GM12878 (cell line): ENCODE measurements around the gene ZSCAN32. TPM values are rescaled to one million over a fixed set of nuclear protein-coding genes. Genes with fewer than 3 reads are reported as not detected.
A peak's percentile ranks its signal among the peaks of the same experiment; 100 is the strongest.

Source experiments
- ATAC-seq: fragments of 200-7000 bp; cut with Tn5 transposase; 3 replicates; pipeline ENCODE4 v1.9.1; 2020; ENCODE audit warnings: mild to moderate bottlenecking, moderate library complexity
- BruUV-seq: library from RNA; stranded (reverse); fragments of 400-500 nt; replicated peaks from 2 replicates; lab custom pipeline; 2021; lab: Mats Ljungman, UMichigan
- CTCF ChIA-PET: fragments of 300-600 bp; sonication (Branson Sonifier 250); formaldehyde crosslinking; extraction: SDS; loops from one replicate; lab custom pipeline; 2021; ENCODE audit warnings: inconsistent platforms; lab: Yijun Ruan, JAX
- POLR2A ChIA-PET: fragments of 350-600 bp; formaldehyde crosslinking; extraction: SDS; loops from one replicate; lab custom pipeline; 2021; ENCODE audit warnings: inconsistent platforms; lab: Charles Lee
- RAD21 ChIA-PET: fragments of 300-600 bp; sonication (Branson Sonifier 250); formaldehyde crosslinking; loops from one replicate; lab custom pipeline; 2023; ENCODE audit warnings: antibody characterized with exemption; ENCODE audit not compliant: unreplicated experiment; lab: Charles Lee
- SMC1A ChIA-PET: fragments of 300-600 bp; sonication (Branson Sonifier 250); formaldehyde crosslinking; loops from one replicate; lab custom pipeline; 2023; ENCODE audit not compliant: unreplicated experiment, uncharacterized antibody; lab: Charles Lee
- DNase-seq: peaks from one replicate; pipeline ENCODE4 v3.0.0-alpha.2; 2011; ENCODE audit warnings: low read depth, low spot score
- FAIRE-seq: peaks from 3 replicates; lab custom pipeline; 2011; peaks lifted over from hg19 to GRCh38; lab: Jason Lieb, UNC
- H2AFZ ChIP-seq: 2 replicates; pipeline ENCODE4 v1.6.0; 2011; ENCODE audit warnings: low read depth, low read length, control low read depth; ENCODE audit not compliant: control insufficient read depth
- H3K27ac ChIP-seq: 2 replicates; pipeline ENCODE4 v1.5.1; 2011; ENCODE audit warnings: control low read depth; ENCODE audit not compliant: control insufficient read depth, insufficient read depth
- H3K27me3 ChIP-seq, 2 experiments: replicated peaks in 1 of 2; 2 replicates each; pipeline versions ENCODE4 v1.6.0 to v1.6.1; 2011; ENCODE audit warnings: low read length in 1 of 2; ENCODE audit not compliant: control insufficient read depth in 2 of 2, insufficient read depth in 2 of 2
- H3K36me3 ChIP-seq, 2 experiments: 2 replicates each; pipeline ENCODE4 v1.5.1; 2011; ENCODE audit warnings: low read length in 1 of 2; ENCODE audit not compliant: control insufficient read depth in 2 of 2, insufficient read depth in 2 of 2
- H3K4me1 ChIP-seq: 2 replicates; pipeline ENCODE4 v1.6.1; 2011; ENCODE audit warnings: mild to moderate bottlenecking, low read length, moderate library complexity, mixed read lengths; ENCODE audit not compliant: control insufficient read depth, insufficient read depth
- H3K4me2 ChIP-seq: 2 replicates; pipeline ENCODE4 v1.6.0; 2011; ENCODE audit warnings: control low read depth; ENCODE audit not compliant: control insufficient read depth, insufficient read depth
- H3K4me3 ChIP-seq: fragments of 200-600 bp; sonication (generic); 2 replicates; pipeline ENCODE4 v1.5.1; 2016
- H3K79me2 ChIP-seq: 2 replicates; pipeline ENCODE4 v1.6.0; 2011; ENCODE audit warnings: low read length; ENCODE audit not compliant: control insufficient read depth, insufficient read depth
- H3K9ac ChIP-seq: 2 replicates; pipeline ENCODE4 v1.8.0; 2011; ENCODE audit warnings: low read length, control low read depth, mixed read lengths; ENCODE audit not compliant: control insufficient read depth, insufficient read depth
- H3K9me3 ChIP-seq: replicated peaks from 3 replicates; pipeline ENCODE4 v1.5.1; 2011; ENCODE audit warnings: mild to moderate bottlenecking, low read length; ENCODE audit not compliant: control insufficient read depth, insufficient read depth
- H4K20me1 ChIP-seq: 2 replicates; pipeline ENCODE4 v1.6.0; 2011; ENCODE audit not compliant: control insufficient read depth, insufficient read depth
- BHLHE40 ChIP-seq, 2 experiments: fragments of 450-650 bp in 1 of 2; IDR thresholded peaks; 2 replicates each; pipeline ENCODE4 v1.6.1; 2011 to 2017; ENCODE audit warnings: low read depth in 2 of 2, borderline replicate concordance in 1 of 2, improper control_type of control experiment in 1 of 2, low read length in 1 of 2, mild to moderate bottlenecking in 1 of 2
- CHD2 ChIP-seq: IDR thresholded peaks from 2 replicates; pipeline ENCODE4 v1.6.1; 2011; ENCODE audit warnings: low read depth, low read length, improper control_type of control experiment, borderline replicate concordance
- CREB1 ChIP-seq: IDR thresholded peaks from 2 replicates; pipeline ENCODE4 v1.6.1; 2012; ENCODE audit warnings: low read depth, mild to moderate bottlenecking, inconsistent platforms
- CREM ChIP-seq: IDR thresholded peaks from 2 replicates; pipeline ENCODE4 v1.6.1; 2014; ENCODE audit warnings: antibody characterized with exemption, low read depth
- EGR1 ChIP-seq, 2 experiments: IDR thresholded peaks; 1 replicate in 1 of 2; 2 replicates in 1 of 2; pipeline ENCODE4 v1.6.1; 2011 to 2012; ENCODE audit warnings: low read depth in 2 of 2, low read length in 2 of 2, borderline replicate concordance in 1 of 2, mild to moderate bottlenecking in 1 of 2, moderate library complexity in 1 of 2
- FOXM1 ChIP-seq: IDR thresholded peaks from 2 replicates; pipeline ENCODE4 v1.6.1; 2012; ENCODE audit warnings: low read depth, mild to moderate bottlenecking, inconsistent platforms, low read length, moderate library complexity
- GATAD2B ChIP-seq: fragments of 450-650 bp; conservative IDR thresholded peaks from 2 replicates; pipeline ENCODE4 v1.6.1; 2017; ENCODE audit warnings: low read depth, mild to moderate bottlenecking, moderate library complexity
- IRF4 ChIP-seq: IDR thresholded peaks from 2 replicates; pipeline ENCODE4 v1.6.1; 2011; ENCODE audit warnings: low read depth, low read length
- MXI1 ChIP-seq: fragments of 150-350 bp; IDR thresholded peaks from 2 replicates; pipeline ENCODE4 v1.6.1; 2011; ENCODE audit warnings: low read depth, mild to moderate bottlenecking, inconsistent platforms, low read length, improper control_type of control experiment
- NR2F1 ChIP-seq: fragments of 450-650 bp; conservative IDR thresholded peaks from 2 replicates; pipeline ENCODE4 v1.6.1; 2017; ENCODE audit warnings: mild to moderate bottlenecking
- NRF1 ChIP-seq: conservative IDR thresholded peaks from 2 replicates; pipeline ENCODE4 v1.6.1; 2011; ENCODE audit warnings: mild to moderate bottlenecking, low read depth, low read length, improper control_type of control experiment
- PML ChIP-seq: IDR thresholded peaks from 2 replicates; pipeline ENCODE4 v1.6.1; 2012; ENCODE audit warnings: low read length, inconsistent platforms
- POLR2AphosphoS5 ChIP-seq: IDR thresholded peaks from 2 replicates; pipeline ENCODE4 v1.6.1; 2011; ENCODE audit warnings: mild to moderate bottlenecking, low read length, inconsistent platforms
- REST ChIP-seq: IDR thresholded peaks from 2 replicates; pipeline ENCODE4 v1.6.1; 2012; ENCODE audit warnings: mild to moderate bottlenecking, low read depth, low read length
- SIX5 ChIP-seq: IDR thresholded peaks from 2 replicates; pipeline ENCODE4 v1.6.1; 2011; ENCODE audit warnings: mild to moderate bottlenecking, low read depth, low read length, moderate library complexity; ENCODE audit not compliant: severe bottlenecking
- TAF1 ChIP-seq: IDR thresholded peaks from 2 replicates; pipeline ENCODE4 v1.6.1; 2011; ENCODE audit warnings: mild to moderate bottlenecking, low read depth, low read length, borderline replicate concordance
- TBL1XR1 ChIP-seq: IDR thresholded peaks from 2 replicates; pipeline ENCODE4 v1.6.1; 2012; ENCODE audit warnings: low read depth, low read length, improper control_type of control experiment
- YY1 ChIP-seq: IDR thresholded peaks from 2 replicates; pipeline ENCODE4 v1.6.1; 2011; ENCODE audit warnings: low read depth, mild to moderate bottlenecking, low read length
- ZSCAN29 ChIP-seq: fragments of 450-650 bp; IDR thresholded peaks from 2 replicates; pipeline ENCODE4 v1.6.1; 2017; ENCODE audit warnings: mild to moderate bottlenecking, moderate library complexity
- ZZZ3 ChIP-seq: IDR thresholded peaks from 2 replicates; pipeline ENCODE4 v1.6.1; 2011; ENCODE audit warnings: low read depth; ENCODE audit not compliant: control insufficient read depth, insufficient read length
- WGBS: methylation state at CpG from one replicate; pipeline ENCODE4 v1.1.6; 2016; ENCODE audit warnings: low lambda C conversion rate; ENCODE audit not compliant: insufficient replicate concordance, insufficient coverage; ENCODE audit errors: missing lambda C conversion rate; 5-methylcytosine and 5-hydroxymethylcytosine counted together
- in situ Hi-C: fragments of 300-500 bp; cut with MboI; formaldehyde crosslinking; loops from 9 replicates; pipeline ENCODE4 v1.14.3; 2018; ENCODE audit warnings: mixed read lengths
- intact Hi-C: fragments of 100-400 bp; cut with micrococcal nuclease; formaldehyde crosslinking; loops from one replicate; pipeline ENCODE4 v1.14.2; 2022; ENCODE audit not compliant: unreplicated experiment
- polyA plus RNA-seq, 11 experiments: library from polyadenylated mRNA; depleted of rRNA in 4 of 11; unstranded in 6 of 11; stranded (reverse) in 5 of 11; fragments of >200 nt; fragmentation: Nextera tagmentation in 4 of 11; fragmentation: Illumina TruSeq in 1 of 11; extraction: Ambion mirVana in 4 of 11; extraction: Trizol in 1 of 11; gene quantifications; 1 replicate in 1 of 11; 2 replicates in 10 of 11; pipeline versions ENCODE4 v1.2.1 to v1.2.3, GENCODE V29; 2011 to 2016; ENCODE audit warnings: inconsistent platforms in 2 of 11, missing spikeins in 2 of 11, low read depth in 1 of 11
- total RNA-seq, 4 experiments: library from RNA; depleted of rRNA in 3 of 4; stranded (reverse); fragments of >200 nt in 3 of 4; fragmentation: Illumina TruSeq in 1 of 4; extraction: Trizol in 1 of 4; gene quantifications; 2 replicates each; pipeline versions ENCODE4 v1.2.1 to v1.2.3, GENCODE V29; 2013 to 2021
- TF ChIP-seq, protein P1 (sequence below): fragments of 450-650 bp; IDR thresholded peaks from 2 replicates; pipeline ENCODE4 v1.6.1; 2017; ENCODE audit warnings: low read depth, mild to moderate bottlenecking, moderate library complexity

ZSCAN32 gene
- total and polyA plus RNA-seq, 10 of the 15 experiments (the other 5 are each of a cell fraction or from before 2014, with no cell fraction given) = 9.6 to 23.8 (median 15.5) TPM

GRCh38 chr16:3444032-3444388 lies 43.2 kb upstream of the ZSCAN32 start:
- no peak for FAIRE-seq
- TF ChIP-seq SIX5 (no peak), ZZZ3 (no peak), MXI1 (no peak), ZSCAN29 (no peak), GATAD2B (no peak), EGR1 (IDR thresholded peaks at IDR 0.05; ENCODE audit: borderline replicate concordance in 1 of 2, low read depth in 2 of 2, low read length in 2 of 2) (peak in 1 of 2 experiments; percentile 39; a peak in 1 of 3 replicates), FOXM1 (no peak), TAF1 (peak; percentile 31; the same call in 1 of the 2 replicates), TBL1XR1 (no peak), NRF1 (no peak), YY1 (0 out of 2 replicates have a peak, but pooled peaks have one; percentile 11), PML (no peak), POLR2AphosphoS5 (peak; percentile 58), REST (no peak), CHD2 (peak; percentile 14; the same call in 1 of the 2 replicates), CREB1 (no peak), CREM (0 out of 2 replicates have a peak, but pooled peaks have one; percentile 24), IRF4 (no peak), NR2F1 (no peak), BHLHE40 (IDR thresholded peaks at IDR 0.05; ENCODE audit: borderline replicate concordance in 1 of 2, low read depth in 2 of 2, low read length in 1 of 2) (no peak)
- TF ChIP-seq, protein P1, sequence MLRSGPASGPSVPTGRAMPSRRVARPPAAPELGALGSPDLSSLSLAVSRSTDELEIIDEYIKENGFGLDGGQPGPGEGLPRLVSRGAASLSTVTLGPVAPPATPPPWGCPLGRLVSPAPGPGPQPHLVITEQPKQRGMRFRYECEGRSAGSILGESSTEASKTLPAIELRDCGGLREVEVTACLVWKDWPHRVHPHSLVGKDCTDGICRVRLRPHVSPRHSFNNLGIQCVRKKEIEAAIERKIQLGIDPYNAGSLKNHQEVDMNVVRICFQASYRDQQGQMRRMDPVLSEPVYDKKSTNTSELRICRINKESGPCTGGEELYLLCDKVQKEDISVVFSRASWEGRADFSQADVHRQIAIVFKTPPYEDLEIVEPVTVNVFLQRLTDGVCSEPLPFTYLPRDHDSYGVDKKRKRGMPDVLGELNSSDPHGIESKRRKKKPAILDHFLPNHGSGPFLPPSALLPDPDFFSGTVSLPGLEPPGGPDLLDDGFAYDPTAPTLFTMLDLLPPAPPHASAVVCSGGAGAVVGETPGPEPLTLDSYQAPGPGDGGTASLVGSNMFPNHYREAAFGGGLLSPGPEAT = no peak

More at GRCh38 chr16:3444032-3444388, 43.2 kb upstream of the ZSCAN32 start:
- TSS peak; percentile 92 for BruUV-seq
- Histone ChIP-seq H3K27me3 (no peaks in the 10 kb centered on the region), H3K4me3 (peak overlapping the region; percentile 74), H3K79me2 (peaks cover 18% of the 10 kb centered on the region), H3K9ac (peak overlapping the region; percentile 54), H3K36me3 (no peaks in the 10 kb centered on the region; a peak in 1 of 4 replicates), H4K20me1 (no peaks in the 10 kb centered on the region), H2AFZ (no peak overlapping the region), H3K4me1 (no peaks in the 10 kb centered on the region), H3K4me2 (0 out of 2 replicates have a peak overlapping the region, but pooled peaks have one; percentile 29), H3K27ac (peak overlapping the region; percentile 75), H3K9me3 (no peaks in the 10 kb centered on the region; the same call in 2 of the 3 replicates)
- intact Hi-C loops = no loop called here
- ChIA-PET POLR2A (interaction anchor here (0.6 to 2.1 kb wide), 6 partner anchors 13 to 161 kb away, joined by 3 to 10 read pairs (median 4); partner anchors contain the start of genes ZNF174, ZNF263 and ZSCAN32), RAD21 (interaction anchor here (0.9 to 1.1 kb wide), 3 partner anchors 9 to 161 kb away, joined by 3 to 6 read pairs (median 5); partner anchors contain the start of genes ZNF174 and ZSCAN32), SMC1A (interaction anchor here (0.7 to 2.7 kb wide), 8 partner anchors 9 to 179 kb away, joined by 3 to 11 read pairs (median 4); partner anchors contain the start of genes ZNF174 and ZSCAN32), CTCF (interaction anchor here (1.0 to 2.2 kb wide), 8 partner anchors 13 to 310 kb away, joined by 3 to 12 read pairs (median 4); partner anchors contain the start of genes ZNF174 and ZSCAN32)
- 35% methylated on average over 10 of the region's 10 CpGs for WGBS
- ATAC-seq = peak; percentile 71
- in situ Hi-C loops = no loop called here
- no peak for DNase-seq
